Omental fat pad (tissue), 4 donors: Measurements from ENCODE around the gene UBQLN1. TPM values are rescaled to one million over a fixed set of nuclear protein-coding genes. Genes with fewer than 3 reads are reported as not detected.
"Not testable (repeated sequence)": the region's sequence is repeated elsewhere in the genome, so short reads cannot be mapped to it uniquely, and the experiment has no call there.

Experiments used
- ATAC-seq: fragments of 150-250 bp; one replicate; pipeline ENCODE4 v1.9.1; 2016; ENCODE audit warnings: mild to moderate bottlenecking, moderate library complexity; ENCODE audit not compliant: low FRiP score
- DNase-seq: peaks from one replicate; pipeline ENCODE4 v3.0.0-alpha.2; 2019; ENCODE audit warnings: low spot score
- CTCF ChIP-seq, 3 donors: fragments of 450-650 bp; IDR thresholded peaks; one replicate each; pipeline ENCODE4 v1.5.1; 2016 to 2017; ENCODE audit warnings: antibody characterized with exemption in 3 of 3, mild to moderate bottlenecking in 3 of 3, moderate library complexity in 2 of 3
- total RNA-seq, 4 donors: library from RNA; depleted of rRNA; stranded (reverse); fragments of >200 nt; gene quantifications; one replicate each; pipeline ENCODE4 v1.1.0, GENCODE V29; 2016

The UBQLN1 gene
- total RNA-seq, 4 donors from 2014 or later = 107 to 150 (median 121) TPM

- TF ChIP-seq CTCF (IDR thresholded peaks at IDR 0.05) = no peak
- ATAC-seq = no peak
- no peak for DNase-seq
Observed at GRCh38 chr9:83623679-83624076, 84.1 kb downstream of the UBQLN1 start.

GRCh38 chr9:83622939-83623678 lies 84.6 kb downstream of the UBQLN1 start, which contains the start of gene IDNK:
IDNK (plus strand) TSS chr9:83623143; CDS start chr9:83623172, 29 bp downstream.
- DNase-seq = peak; percentile 31
- TF ChIP-seq CTCF (IDR thresholded peaks at IDR 0.05) = no peak
- ATAC-seq = peak; percentile 86

- no peak for TF ChIP-seq CTCF (IDR thresholded peaks at IDR 0.05)
- no peak for ATAC-seq
- peak; percentile 43 for DNase-seq
Observed at GRCh38 chr9:83622433-83622938, 85.3 kb downstream of the UBQLN1 start.

GRCh38 chr9:83620841-83621636 lies 86.7 kb downstream of the UBQLN1 start:
- no peak for TF ChIP-seq CTCF (IDR thresholded peaks at IDR 0.05)
- DNase-seq (peak; percentile 25), ATAC-seq (no peak)

- ATAC-seq (no peak), DNase-seq (no peak)
- no peak for TF ChIP-seq CTCF (IDR thresholded peaks at IDR 0.05)
Observed at GRCh38 chr9:83617299-83617698, 90.5 kb downstream of the UBQLN1 start.

- not testable (repeated sequence) for DNase-seq, ATAC-seq
Observed at GRCh38 chr9:83613298-83613697, 94.5 kb downstream of the UBQLN1 start.

Other genes starting within 250 kb of the UBQLN1 start
- gene FRMD3, start 169.6 kb downstream of the UBQLN1 start, total RNA-seq = 10 to 100 TPM in 2 of 4 donors, 1 to 10 TPM in 2; 6.1 to 47.1 (median 11.5) TPM
- 1 to 10 TPM; 5.9 to 9.0 (median 7.7) TPM for gene IDNK, start 84.8 kb downstream of the UBQLN1 start, total RNA-seq
- gene GKAP1, start 109.8 kb upstream of the UBQLN1 start, total RNA-seq = 10 to 100 TPM in 2 of 4 donors, 1 to 10 TPM in 2; 5.0 to 18.9 (median 10.2) TPM
- gene KIF27, start 213.5 kb upstream of the UBQLN1 start, total RNA-seq = 1 to 10 TPM; 3.0 to 5.7 (median 4.4) TPM